Measurements from ENCODE around the gene TAF9.

DNA sequence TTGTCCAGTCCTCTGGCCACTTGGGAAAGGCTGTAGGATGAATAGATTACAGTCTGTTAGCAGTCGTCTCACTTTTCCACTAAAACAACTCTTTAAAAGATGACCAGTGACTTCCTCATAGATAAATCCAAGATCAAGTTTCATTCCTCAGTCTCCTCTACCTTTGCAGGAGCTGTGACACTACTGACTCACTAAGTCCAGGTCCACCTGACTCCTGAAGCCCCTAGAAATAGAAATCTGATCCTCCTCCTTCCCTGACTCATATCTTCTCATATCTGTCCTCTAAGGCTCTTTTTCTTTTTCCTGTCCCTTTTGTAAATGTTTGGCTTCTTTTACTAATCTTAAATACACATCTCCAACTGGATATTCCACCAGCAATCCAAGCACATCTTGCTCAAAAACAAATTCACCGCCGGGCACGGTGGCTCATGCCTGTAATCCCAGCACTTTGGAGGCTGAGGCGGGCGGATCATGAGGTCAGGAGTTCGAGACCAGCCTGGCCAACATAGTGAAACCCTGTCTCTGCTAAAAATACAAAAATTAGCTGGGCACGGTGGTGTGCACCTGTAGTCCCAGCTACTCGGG, 39.3 kb downstream of the TAF9 start:
- TF ChIP-seq CTCF (IDR thresholded peaks at IDR 0.05; ENCODE audit: low read depth, low read length) (no peak), EZH2phosphoT487 (IDR thresholded peaks at IDR 0.05; ENCODE audit: low read depth) (no peak)
